GM12892 (cell line): ENCODE data around the gene TMEM98.

ENCODE experiments used
- POLR2A ChIP-seq: IDR thresholded peaks from 2 replicates; pipeline ENCODE4 v1.6.1; 2011; ENCODE audit warnings: low read depth, low read length, control low read depth
- POLR2AphosphoS5 ChIP-seq: IDR thresholded peaks from 2 replicates; pipeline ENCODE4 v1.6.1; 2011; ENCODE audit warnings: low read depth, low read length, control low read depth
- TAF1 ChIP-seq: IDR thresholded peaks from 2 replicates; pipeline ENCODE4 v1.6.1; 2011; ENCODE audit warnings: low read depth, mild to moderate bottlenecking, control low read depth, low read length, borderline replicate concordance

DNA sequence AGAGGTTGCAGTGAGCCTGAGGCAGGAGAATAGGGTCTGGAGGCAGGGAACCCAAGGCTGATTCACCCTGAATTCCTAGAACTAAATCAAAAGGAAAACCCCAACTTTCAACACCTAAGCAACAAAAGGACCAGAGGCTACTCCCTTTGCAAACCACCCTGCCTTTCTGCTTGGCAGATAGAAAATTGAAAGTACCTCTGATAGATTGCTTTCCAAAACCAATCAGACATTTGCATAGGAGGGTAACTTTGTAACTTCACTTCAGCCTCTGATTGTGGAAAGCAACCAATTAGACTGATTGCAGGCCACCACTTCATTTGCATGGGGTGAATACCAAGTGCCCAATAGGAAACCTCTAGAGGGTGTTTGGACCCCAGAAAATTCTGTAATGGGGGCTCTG lies 10.9 kb upstream of the TMEM98 start:
- TF ChIP-seq TAF1 (no peak), POLR2A (no peak), POLR2AphosphoS5 (no peak)
